KBM-7 (cell line): ENCODE measurements around the gene SNRNP25.
"Not testable (repeated sequence)": the region's sequence is repeated elsewhere in the genome, so short reads cannot be mapped to it uniquely, and the experiment has no call there.

Source experiments
- DNase-seq: peaks from one replicate; pipeline ENCODE4 v3.0.0-alpha.2; 2015
- in situ Hi-C: fragments of 300-500 bp; cut with MboI; formaldehyde crosslinking; loops from 2 replicates; pipeline ENCODE4 v1.14.3; 2020; ENCODE audit warnings: low sequenced_read_pairs, low pct_unique_long_range_greater_than_20kb, mixed read lengths

The SNRNP25 gene

GRCh38 chr16:53346-54236 lies at the start of gene SNRNP25, which contains the start of gene POLR3K:
TSS of gene SNRNP25 (plus strand) at chr16:53828. CDS start at chr16:54017, 189 bp downstream.
TSS of gene POLR3K (minus strand) at chr16:53608. CDS start at chr16:53586, 22 bp downstream.
- DNase-seq: peak; percentile 99
- in situ Hi-C loops: no loop called here

DNA sequence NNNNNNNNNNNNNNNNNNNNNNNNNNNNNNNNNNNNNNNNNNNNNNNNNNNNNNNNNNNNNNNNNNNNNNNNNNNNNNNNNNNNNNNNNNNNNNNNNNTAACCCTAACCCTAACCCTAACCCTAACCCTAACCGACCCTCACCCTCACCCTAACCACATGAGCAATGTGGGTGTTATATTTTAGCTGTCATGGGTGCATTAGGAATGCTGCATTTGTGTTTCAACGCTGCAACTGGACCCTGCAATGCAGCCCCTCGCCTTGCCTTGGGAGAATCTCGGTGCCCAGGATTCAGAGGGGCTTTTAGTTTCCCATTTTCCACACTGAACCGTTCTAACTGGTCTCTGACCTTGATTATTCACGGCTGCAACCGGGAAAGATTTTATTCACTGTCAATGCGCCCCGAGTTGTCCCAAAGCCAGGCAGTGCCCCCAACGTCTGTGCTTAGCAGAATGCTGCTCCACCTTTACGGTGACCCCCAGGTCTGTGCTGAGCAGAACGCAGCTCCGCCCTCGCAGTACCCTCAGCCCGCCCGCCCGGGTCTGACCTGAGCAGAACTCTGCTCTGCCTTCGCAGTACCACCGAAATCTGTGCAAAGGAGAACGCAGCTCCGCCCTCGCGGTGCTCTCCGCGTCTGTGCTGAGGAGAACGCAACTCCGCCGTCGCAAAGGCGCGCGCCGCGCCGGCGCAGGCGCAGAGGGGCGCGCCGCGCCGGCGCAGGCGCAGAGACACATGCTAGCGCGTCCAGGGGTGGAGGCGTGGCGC lies 43.5 kb upstream of the SNRNP25 start:
- peak; percentile 51 for DNase-seq
- in situ Hi-C loops: no loop called here

GRCh38 chr16:10772-11171 lies 42.9 kb upstream of the SNRNP25 start:
- DNase-seq, in situ Hi-C loops: not testable (repeated sequence)

DNA sequence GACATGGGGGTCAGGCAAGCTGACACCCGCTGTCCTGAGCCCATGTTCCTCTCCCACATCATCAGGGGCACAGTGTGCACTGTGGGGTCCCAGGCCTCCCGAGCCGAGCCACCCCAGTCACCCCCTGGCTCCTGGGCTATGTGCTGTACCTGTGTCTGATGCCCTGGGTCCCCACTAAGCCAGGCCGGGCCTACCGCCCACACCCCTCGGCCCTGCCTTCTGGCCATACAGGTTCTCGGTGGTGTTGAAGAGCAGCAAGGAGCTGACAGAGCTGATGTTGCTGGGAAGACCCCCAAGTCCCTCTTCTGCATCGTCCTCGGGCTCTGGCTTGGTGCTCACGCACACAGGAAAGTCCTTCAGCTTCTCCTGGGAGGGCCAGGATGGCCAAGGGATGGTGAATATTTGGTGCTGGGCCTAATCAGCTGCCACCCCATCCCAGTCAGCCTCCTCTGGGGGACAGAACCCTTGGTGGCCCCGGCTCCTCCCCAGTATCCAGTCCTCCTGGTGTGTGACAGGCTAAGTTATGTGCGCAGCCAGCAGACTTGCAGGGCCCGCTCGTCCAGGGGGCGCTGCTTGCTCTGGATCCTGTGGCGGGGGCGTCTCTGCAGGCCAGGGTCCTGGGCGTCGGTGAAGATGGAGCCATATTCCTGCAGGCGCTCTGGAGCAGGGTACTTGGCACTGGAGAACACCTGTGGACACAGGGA lies 36.4 kb upstream of the SNRNP25 start:
- in situ Hi-C loops, DNase-seq: not testable (repeated sequence)

GRCh38 chr16:20886-21285 lies 32.7 kb upstream of the SNRNP25 start:
- in situ Hi-C loops, DNase-seq: not testable (repeated sequence)

- DNase-seq, in situ Hi-C loops: not testable (repeated sequence)
Measured at GRCh38 chr16:24151-24550, 29.5 kb upstream of the SNRNP25 start.

DNA sequence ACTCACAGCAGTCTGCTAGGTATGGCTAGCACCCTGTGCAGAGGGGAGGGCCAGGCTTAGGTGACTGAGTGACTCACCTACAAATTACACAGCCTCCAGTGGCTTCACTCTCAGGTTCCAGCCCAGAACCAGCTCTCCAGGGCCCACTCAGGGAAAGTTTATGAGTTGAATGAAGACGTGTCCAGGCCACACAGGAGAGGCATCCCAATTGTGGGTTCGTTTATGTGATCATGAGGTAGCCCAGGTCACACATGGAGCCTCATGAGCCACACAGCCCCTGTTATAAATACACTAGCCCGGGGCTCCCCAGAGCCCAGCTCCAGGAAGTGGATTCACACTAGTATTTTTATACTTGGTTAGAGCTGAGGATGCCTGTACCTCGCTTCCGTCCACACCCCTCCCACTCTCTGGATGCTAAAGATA lies 27.7 kb upstream of the SNRNP25 start:
- DNase-seq, in situ Hi-C loops: not testable (repeated sequence)

DNA sequence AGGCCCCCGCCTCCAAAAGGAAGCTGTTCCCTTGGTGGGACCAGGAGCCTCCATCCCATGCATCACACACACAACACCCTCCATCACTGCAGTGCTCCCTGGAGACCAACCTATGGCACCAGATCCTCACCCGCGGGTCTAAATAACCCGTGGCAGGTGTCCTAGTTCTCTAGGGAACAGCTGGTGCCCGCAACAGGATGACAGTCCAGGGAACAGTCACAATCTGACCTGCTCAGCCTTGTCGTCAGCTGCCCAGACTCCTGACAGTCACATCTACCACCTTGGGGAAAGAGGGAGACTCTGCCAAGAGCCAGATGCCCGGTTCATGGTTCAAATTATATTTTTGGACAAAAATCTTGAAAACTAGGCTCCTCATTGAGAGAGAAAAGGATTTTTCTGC lies 23.0 kb upstream of the SNRNP25 start:
- DNase-seq, in situ Hi-C loops: not testable (repeated sequence)

DNA sequence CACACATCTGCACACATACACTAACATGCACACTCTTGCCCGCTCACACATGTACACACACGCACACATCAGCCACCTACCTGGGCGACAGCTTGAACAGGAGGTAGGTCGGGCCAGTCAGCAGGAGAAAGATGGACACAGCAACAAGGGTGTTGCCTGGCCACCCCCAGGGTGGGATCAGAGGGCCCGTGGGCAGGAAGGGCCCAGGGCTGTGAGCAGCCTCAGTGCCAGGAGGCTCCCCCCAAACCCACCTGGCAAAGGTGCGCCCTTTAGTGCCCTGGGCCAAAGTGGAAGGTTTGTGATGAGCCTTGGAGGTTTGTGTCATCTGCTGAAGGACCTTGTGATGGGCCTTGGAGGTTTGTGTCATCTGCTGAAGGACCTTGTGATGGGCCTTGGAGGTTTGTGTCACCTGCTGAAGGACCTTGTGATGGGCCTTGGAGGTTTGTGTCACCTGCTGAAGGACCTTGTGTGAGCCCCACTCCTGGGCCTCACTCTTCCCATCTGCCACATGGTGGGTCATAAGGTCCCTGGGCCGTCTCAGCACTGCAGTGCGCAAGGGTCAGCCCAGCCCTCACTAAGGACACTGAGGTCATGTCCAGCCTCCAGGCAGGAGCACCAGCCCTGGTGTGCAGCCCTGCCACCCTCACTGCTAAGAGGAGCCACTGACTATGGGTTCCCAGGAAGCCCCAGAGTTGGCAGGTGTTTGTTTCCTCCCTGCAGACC lies 20.3 kb upstream of the SNRNP25 start:
- in situ Hi-C loops, DNase-seq: not testable (repeated sequence)

GRCh38 chr16:33877-34647 lies 19.6 kb upstream of the SNRNP25 start:
- in situ Hi-C loops: no loop called here
- no peak for DNase-seq

GRCh38 chr16:34648-34987 lies 19.0 kb upstream of the SNRNP25 start:
- DNase-seq: no peak
- in situ Hi-C loops: no loop called here

- DNase-seq: peak; percentile 64
- in situ Hi-C loops: no loop called here
Measured at GRCh38 chr16:35011-35677, 18.5 kb upstream of the SNRNP25 start.

DNA sequence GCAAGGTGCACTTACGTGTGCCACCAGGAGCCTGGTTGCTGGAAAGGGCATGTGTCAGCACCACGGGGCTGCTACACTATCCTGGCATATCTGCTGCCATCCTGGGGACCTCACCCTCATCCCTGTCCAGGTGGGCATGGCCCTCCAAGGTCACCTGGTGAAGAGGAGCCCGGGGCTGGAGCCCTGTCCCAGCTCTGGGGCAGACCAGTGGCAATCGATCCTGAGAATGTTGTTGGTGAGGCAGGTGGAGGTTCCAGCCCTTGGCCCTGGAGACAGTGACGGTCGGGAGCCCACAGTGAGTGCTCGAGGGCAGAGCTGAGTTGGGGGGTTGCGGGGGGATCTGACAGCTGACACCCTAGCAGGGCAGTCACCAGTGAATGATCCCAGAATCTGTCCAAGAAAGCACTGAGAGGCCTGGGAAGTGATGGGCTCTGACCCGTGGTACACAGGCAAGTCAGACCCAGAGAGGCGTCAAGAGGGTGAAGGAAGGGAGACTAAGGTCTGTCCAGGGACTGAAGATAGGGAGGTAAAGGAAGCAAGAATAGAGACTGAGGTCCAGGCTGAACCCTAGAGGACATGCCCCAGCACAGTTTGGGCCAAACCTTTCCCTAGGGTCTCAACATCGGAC lies 17.8 kb upstream of the SNRNP25 start:
- DNase-seq: no peak
- in situ Hi-C loops: no loop called here

- no peak for DNase-seq
- in situ Hi-C loops: no loop called here
Measured at GRCh38 chr16:36336-36984, 17.2 kb upstream of the SNRNP25 start.

DNA sequence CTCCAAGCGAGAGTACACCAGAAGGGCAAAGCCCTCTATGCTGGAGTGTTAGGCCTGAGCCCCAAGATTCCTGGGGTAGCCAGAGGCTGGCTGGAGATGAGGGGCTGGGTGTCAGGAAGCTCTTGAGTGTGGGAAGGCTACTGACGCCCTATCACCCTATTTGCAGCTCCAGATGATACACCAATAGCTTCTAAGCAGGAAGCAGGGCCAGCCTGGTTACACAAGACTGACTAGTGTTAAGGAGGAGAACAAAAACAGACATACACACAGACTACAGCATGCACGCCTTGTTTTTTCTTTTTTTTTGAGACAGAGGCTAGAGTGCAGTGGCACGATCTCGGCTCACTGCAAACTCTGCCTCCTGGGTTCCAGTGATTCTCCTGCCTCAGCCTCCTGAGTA lies 16.1 kb upstream of the SNRNP25 start:
- DNase-seq: no peak
- in situ Hi-C loops: no loop called here

- in situ Hi-C loops, DNase-seq: not testable (repeated sequence)
Measured at GRCh38 chr16:38206-38605, 15.4 kb upstream of the SNRNP25 start.
